Umbilical cord (tissue), 2 donors: ENCODE measurements around the gene ZCWPW1. TPM values are rescaled to one million over a fixed set of nuclear protein-coding genes. Genes with fewer than 3 reads are reported as not detected.
A peak's percentile ranks its signal among the peaks of the same experiment; 100 is the strongest.

Experiments used
- DNase-seq: peaks from one replicate; pipeline ENCODE4 v3.0.0-alpha.2; 2015; ENCODE audit warnings: low spot score
- total RNA-seq: library from RNA; depleted of rRNA; stranded (reverse); fragments of >200 nt; gene quantifications from one replicate; pipeline ENCODE4 v1.2.3, GENCODE V29; 2014; ENCODE audit warnings: low replicate concordance; ENCODE audit not compliant: insufficient read depth

Gene ZCWPW1
- total RNA-seq, 1 donor from 2014 or later = 11.8 TPM

GRCh38 chr7:100433276-100433591 is 4.7 kb upstream of the ZCWPW1 start:
- no peak for DNase-seq

GRCh38 chr7:100432621-100433275 is 4.2 kb upstream of the ZCWPW1 start:
- no peak for DNase-seq

- no peak for DNase-seq
Measured at GRCh38 chr7:100432053-100432452, 3.5 kb upstream of the ZCWPW1 start.

GRCh38 chr7:100431286-100431735 is 2.8 kb upstream of the ZCWPW1 start:
- no peak for DNase-seq

GRCh38 chr7:100430493-100431285 is 2.2 kb upstream of the ZCWPW1 start:
- DNase-seq = no peak

GRCh38 chr7:100429637-100430492 is 1.4 kb upstream of the ZCWPW1 start, which contains the start of gene MEPCE:
MEPCE (plus strand) TSS chr7:100429831; CDS start chr7:100430019, 188 bp downstream.
- DNase-seq = peak; percentile 99

- peak; percentile 100 for DNase-seq
Measured at GRCh38 chr7:100428967-100429636, 599 bp upstream of the ZCWPW1 start.

GRCh38 chr7:100427762-100428198 is 723 bp downstream of the ZCWPW1 start:
- no peak for DNase-seq

GRCh38 chr7:100426516-100426915 is 2.0 kb downstream of the ZCWPW1 start:
- no peak for DNase-seq

GRCh38 chr7:100425347-100425746 is 3.2 kb downstream of the ZCWPW1 start:
- no peak for DNase-seq

GRCh38 chr7:100423315-100423714 is 5.2 kb downstream of the ZCWPW1 start:
- DNase-seq = no peak

- no peak for DNase-seq
Measured at GRCh38 chr7:100419660-100420226, 8.8 kb downstream of the ZCWPW1 start.

- DNase-seq = no peak
Measured at GRCh38 chr7:100418930-100419659, 9.4 kb downstream of the ZCWPW1 start.

- no peak for DNase-seq
Measured at GRCh38 chr7:100415448-100415847, 13.1 kb downstream of the ZCWPW1 start.

- DNase-seq = no peak
Measured at GRCh38 chr7:100413889-100414288, 14.6 kb downstream of the ZCWPW1 start.

- DNase-seq = no peak
Measured at GRCh38 chr7:100413346-100413745, 15.2 kb downstream of the ZCWPW1 start.

- DNase-seq = no peak
Measured at GRCh38 chr7:100411101-100411500, 17.4 kb downstream of the ZCWPW1 start.

GRCh38 chr7:100407285-100408180 is 21.0 kb downstream of the ZCWPW1 start:
- DNase-seq = peak; percentile 87

- no peak for DNase-seq
Measured at GRCh38 chr7:100406767-100407166, 21.7 kb downstream of the ZCWPW1 start.
